ENCODE measurements around the gene YIF1A. TPM values are rescaled to one million over a fixed set of nuclear protein-coding genes. Genes with fewer than 3 reads are reported as not detected.

Gene YIF1A
- total and polyA plus RNA-seq, 4 donors, result 93.0 to 136 (median 117) TPM

DNA sequence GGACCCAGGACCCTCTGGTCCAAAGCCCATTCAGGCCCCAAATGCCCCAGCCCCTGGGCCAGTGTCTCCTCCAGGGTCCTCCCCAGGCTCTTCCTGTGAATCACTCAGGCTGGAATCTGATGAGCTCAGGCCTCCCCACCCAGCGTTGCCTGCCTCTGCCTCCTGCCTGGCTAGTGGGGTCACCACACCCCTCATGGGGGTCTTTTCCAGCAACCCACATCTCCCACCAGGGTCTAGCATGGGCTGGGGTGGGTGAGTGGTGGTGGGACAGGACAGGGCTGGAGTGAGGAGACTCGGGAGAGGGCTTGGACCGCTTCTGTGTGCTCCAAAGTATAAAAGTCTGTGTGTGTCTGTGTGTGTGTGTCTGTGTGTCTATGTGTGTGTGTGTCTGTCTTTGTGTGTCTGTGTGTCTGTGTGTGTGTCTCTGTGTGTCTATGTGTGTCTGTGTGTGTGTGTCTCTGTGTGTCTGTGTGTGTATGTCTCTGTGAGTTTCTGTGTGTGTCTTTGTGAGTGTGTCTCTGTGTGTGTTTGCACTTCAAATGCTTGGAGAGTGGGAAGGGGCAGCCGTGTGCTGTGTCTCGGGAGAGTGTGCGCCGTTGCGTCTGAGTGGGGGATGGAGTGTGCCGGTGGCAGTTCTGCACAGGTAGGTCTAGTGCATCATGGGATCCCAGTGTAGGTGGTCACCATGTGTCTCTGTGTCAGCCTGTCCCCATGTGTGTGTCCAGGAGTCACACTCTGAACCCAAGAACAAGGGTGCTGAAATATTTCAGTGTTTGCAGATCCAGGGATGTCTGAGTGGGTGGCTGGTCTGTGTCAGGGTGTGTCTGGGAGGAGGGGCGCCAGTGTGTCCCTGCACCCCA is 38.5 kb upstream of the YIF1A start:
- no peaks in the 10 kb centered on the region for H3K36me3 ChIP-seq (ENCODE audit: control insufficient read depth in 4 of 4, insufficient read depth in 3 of 4, low read depth in 1 of 4, low read length in 3 of 4)
- H3K27ac ChIP-seq (ENCODE audit: low read depth in 1 of 2, low read length in 2 of 2), result no peak overlapping the region
- TF ChIP-seq JUND (IDR thresholded peaks at IDR 0.05) (no peak), TAF1 (conservative IDR thresholded peaks at IDR 0.05) (no peak)
- WGBS, result 85% methylated on average over 10 of the region's 10 CpGs
- peaks cover 2 to 9% (median 4%) of the 10 kb centered on the region in 4 donors for H3K4me1 ChIP-seq (ENCODE audit: control insufficient read depth in 4 of 4, insufficient read depth in 4 of 4, low read length in 3 of 4)
- H3K9ac ChIP-seq (ENCODE audit: low read depth in 1 of 2, low read length in 2 of 2), result no peak overlapping the region
- H3K4me3 ChIP-seq (ENCODE audit: low read depth in 1 of 3, low read length in 3 of 3), result no peak overlapping the region
- no peak for DNase-seq (ENCODE audit: low spot score)
- no peaks in the 10 kb centered on the region for H3K9me3 ChIP-seq (ENCODE audit: control insufficient read depth in 4 of 4, low read length in 3 of 4)
- H3K27me3 ChIP-seq (ENCODE audit: control insufficient read depth in 4 of 4, insufficient read depth in 4 of 4, low read length in 3 of 4), result no peaks in the 10 kb centered on the region

DNA sequence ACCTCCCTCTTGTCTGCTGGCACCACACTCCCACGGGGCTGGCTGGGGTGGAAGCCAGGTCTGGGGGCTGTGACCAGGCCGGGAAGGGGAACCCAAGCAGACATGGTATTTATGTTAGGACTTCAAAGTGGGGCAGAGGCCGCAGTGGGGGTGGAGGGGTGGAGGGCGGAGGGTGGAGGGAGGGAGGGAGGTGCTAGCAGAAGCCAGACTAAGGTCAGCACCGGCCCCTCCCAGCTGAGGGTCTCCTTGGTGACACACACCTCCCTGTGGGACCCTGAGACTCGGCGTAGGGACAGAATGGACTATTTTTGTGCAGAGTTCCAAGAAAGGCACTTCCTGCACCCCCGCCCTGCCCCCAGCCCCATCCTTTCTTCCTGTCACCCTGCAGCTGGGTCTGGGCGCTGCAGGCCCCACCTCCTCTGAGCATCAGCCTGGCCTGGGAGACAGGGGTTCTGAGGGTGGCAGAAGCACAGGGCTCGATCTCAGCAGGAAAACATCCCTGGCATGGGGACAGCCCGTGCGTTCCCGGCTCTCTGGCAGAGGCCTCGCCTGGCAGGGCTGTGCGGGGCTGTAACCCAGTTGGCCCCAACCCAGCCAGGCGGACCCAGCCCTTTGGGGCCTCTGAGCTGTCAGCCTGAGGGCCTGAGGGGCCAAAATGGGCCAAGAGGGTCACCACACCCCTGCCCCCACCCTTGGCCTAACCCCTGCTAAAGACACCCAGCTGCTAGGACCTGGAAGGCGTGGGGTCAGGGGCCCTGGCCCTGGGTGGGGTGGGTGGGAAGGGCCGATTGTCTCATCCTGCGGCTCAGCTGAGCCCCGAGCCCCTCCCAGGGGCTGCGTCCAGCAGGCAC is 37.5 kb upstream of the YIF1A start:
- H3K9ac ChIP-seq (ENCODE audit: low read depth in 1 of 2, low read length in 2 of 2), result no peak overlapping the region
- DNase-seq (ENCODE audit: low spot score), result no peak

GRCh38 chr11:66325263-66325671 is 36.3 kb upstream of the YIF1A start:
- no peaks in the 10 kb centered on the region for H3K9me3 ChIP-seq (ENCODE audit: control insufficient read depth in 4 of 4, low read length in 3 of 4)
- no peak for DNase-seq (ENCODE audit: low spot score)
- no peak for TF ChIP-seq ZBTB33 (IDR thresholded peaks at IDR 0.05)
- no peaks in the 10 kb centered on the region for H3K27me3 ChIP-seq (ENCODE audit: control insufficient read depth in 4 of 4, insufficient read depth in 4 of 4, low read length in 3 of 4)
- 88% methylated on average over 8 of the region's 8 CpGs for WGBS
- H3K27ac ChIP-seq (ENCODE audit: low read depth in 1 of 2, low read length in 2 of 2), result no peak overlapping the region
- no peak overlapping the region for H3K4me3 ChIP-seq (ENCODE audit: low read depth in 1 of 3, low read length in 3 of 3)
- peaks cover 2 to 9% (median 4%) of the 10 kb centered on the region in 4 donors for H3K4me1 ChIP-seq (ENCODE audit: control insufficient read depth in 4 of 4, insufficient read depth in 4 of 4, low read length in 3 of 4)
- H3K36me3 ChIP-seq (ENCODE audit: control insufficient read depth in 4 of 4, insufficient read depth in 3 of 4, low read depth in 1 of 4, low read length in 3 of 4), result no peaks in the 10 kb centered on the region
- no peak overlapping the region for H3K9ac ChIP-seq (ENCODE audit: low read depth in 1 of 2, low read length in 2 of 2)

More for the DNA sequence above, 37.5 kb upstream of the YIF1A start:
- H3K4me1 ChIP-seq (ENCODE audit: control insufficient read depth in 4 of 4, insufficient read depth in 4 of 4, low read length in 3 of 4), result peaks cover 2 to 9% (median 4%) of the 10 kb centered on the region in 4 donors
- 64% methylated on average over 21 of the region's 21 CpGs for WGBS
- H3K36me3 ChIP-seq (ENCODE audit: control insufficient read depth in 4 of 4, insufficient read depth in 3 of 4, low read depth in 1 of 4, low read length in 3 of 4), result no peaks in the 10 kb centered on the region
- TF ChIP-seq HNF4A (conservative IDR thresholded peaks at IDR 0.05), result no peak
- no peak for TF ChIP-seq NR2F2 (IDR thresholded peaks at IDR 0.05)
- no peak for TF ChIP-seq YY1 (IDR thresholded peaks at IDR 0.05)
- no peak overlapping the region for H3K27ac ChIP-seq (ENCODE audit: low read depth in 1 of 2, low read length in 2 of 2)
- H3K27me3 ChIP-seq (ENCODE audit: control insufficient read depth in 4 of 4, insufficient read depth in 4 of 4, low read length in 3 of 4), result no peaks in the 10 kb centered on the region
- H3K9me3 ChIP-seq (ENCODE audit: control insufficient read depth in 4 of 4, low read length in 3 of 4), result no peaks in the 10 kb centered on the region
- no peak overlapping the region for H3K4me3 ChIP-seq (ENCODE audit: low read depth in 1 of 3, low read length in 3 of 3)

DNA sequence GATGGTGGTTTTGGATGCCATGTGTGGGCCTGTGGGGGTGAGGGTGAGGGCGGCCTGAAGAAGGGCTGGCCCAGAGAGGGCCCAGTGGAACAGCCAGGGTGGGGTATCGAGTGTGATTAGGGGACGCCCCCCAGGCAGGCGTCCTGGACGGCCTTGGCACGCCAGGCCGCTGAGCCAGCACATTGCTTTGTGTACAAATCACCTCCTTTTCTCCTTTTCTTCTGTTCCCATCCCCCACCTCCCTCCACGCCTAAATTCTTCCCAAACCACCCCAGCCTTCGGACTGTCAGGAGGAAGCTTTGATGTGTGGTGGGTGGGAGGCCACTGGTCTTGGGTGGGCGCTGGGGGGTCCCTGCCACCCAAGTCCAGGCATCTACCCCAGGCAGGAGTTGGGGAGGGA is 35.7 kb upstream of the YIF1A start:
- TF ChIP-seq, protein P1, sequence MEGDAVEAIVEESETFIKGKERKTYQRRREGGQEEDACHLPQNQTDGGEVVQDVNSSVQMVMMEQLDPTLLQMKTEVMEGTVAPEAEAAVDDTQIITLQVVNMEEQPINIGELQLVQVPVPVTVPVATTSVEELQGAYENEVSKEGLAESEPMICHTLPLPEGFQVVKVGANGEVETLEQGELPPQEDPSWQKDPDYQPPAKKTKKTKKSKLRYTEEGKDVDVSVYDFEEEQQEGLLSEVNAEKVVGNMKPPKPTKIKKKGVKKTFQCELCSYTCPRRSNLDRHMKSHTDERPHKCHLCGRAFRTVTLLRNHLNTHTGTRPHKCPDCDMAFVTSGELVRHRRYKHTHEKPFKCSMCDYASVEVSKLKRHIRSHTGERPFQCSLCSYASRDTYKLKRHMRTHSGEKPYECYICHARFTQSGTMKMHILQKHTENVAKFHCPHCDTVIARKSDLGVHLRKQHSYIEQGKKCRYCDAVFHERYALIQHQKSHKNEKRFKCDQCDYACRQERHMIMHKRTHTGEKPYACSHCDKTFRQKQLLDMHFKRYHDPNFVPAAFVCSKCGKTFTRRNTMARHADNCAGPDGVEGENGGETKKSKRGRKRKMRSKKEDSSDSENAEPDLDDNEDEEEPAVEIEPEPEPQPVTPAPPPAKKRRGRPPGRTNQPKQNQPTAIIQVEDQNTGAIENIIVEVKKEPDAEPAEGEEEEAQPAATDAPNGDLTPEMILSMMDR (IDR thresholded peaks at IDR 0.05; ENCODE audit: low read depth, low read length, missing input control), result no peak
- TF ChIP-seq RAD21 (IDR thresholded peaks at IDR 0.05) (no peak), NR2F2 (IDR thresholded peaks at IDR 0.05) (no peak), JUND (IDR thresholded peaks at IDR 0.05) (no peak)
- H3K36me3 ChIP-seq (ENCODE audit: control insufficient read depth in 4 of 4, insufficient read depth in 3 of 4, low read depth in 1 of 4, low read length in 3 of 4), result no peaks in the 10 kb centered on the region
- peaks cover 2 to 9% (median 4%) of the 10 kb centered on the region in 4 donors for H3K4me1 ChIP-seq (ENCODE audit: control insufficient read depth in 4 of 4, insufficient read depth in 4 of 4, low read length in 3 of 4)
- no peak overlapping the region for H3K27ac ChIP-seq (ENCODE audit: low read depth in 1 of 2, low read length in 2 of 2)
- no peak overlapping the region for H3K9ac ChIP-seq (ENCODE audit: low read depth in 1 of 2, low read length in 2 of 2)
- DNase-seq (ENCODE audit: low spot score), result no peak
- no peak overlapping the region for H3K4me3 ChIP-seq (ENCODE audit: low read depth in 1 of 3, low read length in 3 of 3)
- no peaks in the 10 kb centered on the region for H3K27me3 ChIP-seq (ENCODE audit: control insufficient read depth in 4 of 4, insufficient read depth in 4 of 4, low read length in 3 of 4)
- H3K9me3 ChIP-seq (ENCODE audit: control insufficient read depth in 4 of 4, low read length in 3 of 4), result no peaks in the 10 kb centered on the region
- 82% methylated on average over 10 of the region's 10 CpGs for WGBS
